Lower leg skin (tissue), 4 donors: ENCODE measurements around the gene IL20RA. TPM values are rescaled to one million over a fixed set of nuclear protein-coding genes. Genes with fewer than 3 reads are reported as not detected.
A peak's percentile ranks its signal among the peaks of the same experiment; 100 is the strongest.

ENCODE experiments used
- DNase-seq, 2 donors: peaks; one replicate each; pipeline ENCODE4 v3.0.0-alpha.2; 2019; ENCODE audit warnings: low spot score in 2 of 2
- H3K4me3 ChIP-seq: fragments of 200-600 bp; sonication (generic); 2 replicates; pipeline ENCODE4 v1.5.1; 2017; ENCODE audit warnings: mild to moderate bottlenecking, low read depth; ENCODE audit not compliant: poor library complexity, severe bottlenecking
- POLR2A ChIP-seq, 2 donors: fragments of 450-650 bp; IDR thresholded peaks; one replicate each; pipeline ENCODE4 v1.6.1; 2016 to 2017; ENCODE audit warnings: antibody characterized with exemption in 2 of 2, mild to moderate bottlenecking in 1 of 2, moderate library complexity in 1 of 2
- WGBS, 2 donors: methylation state at CpG; one replicate each; pipeline ENCODE4 v1.1.5; 2018; 5-methylcytosine and 5-hydroxymethylcytosine counted together
- intact Hi-C: fragments of 100-400 bp; cut with DNase I; formaldehyde crosslinking; loops from one replicate; pipeline ENCODE4 v1.15.0; 2023; ENCODE audit warnings: low total_unique reads
- total RNA-seq, 4 donors: library from RNA; depleted of rRNA; stranded (reverse); fragments of >200 nt; gene quantifications; one replicate each; pipeline ENCODE4 v1.1.0, GENCODE V29; 2016
- TF ChIP-seq, protein P1 (sequence below), 3 donors: fragments of 450-650 bp; IDR thresholded peaks; one replicate each; pipeline ENCODE4 v1.5.1; 2016; ENCODE audit warnings: antibody characterized with exemption in 3 of 3, mild to moderate bottlenecking in 3 of 3, moderate library complexity in 2 of 3

Gene IL20RA
- total RNA-seq, 4 donors from 2014 or later, result 70.4 to 199 (median 146) TPM

DNA sequence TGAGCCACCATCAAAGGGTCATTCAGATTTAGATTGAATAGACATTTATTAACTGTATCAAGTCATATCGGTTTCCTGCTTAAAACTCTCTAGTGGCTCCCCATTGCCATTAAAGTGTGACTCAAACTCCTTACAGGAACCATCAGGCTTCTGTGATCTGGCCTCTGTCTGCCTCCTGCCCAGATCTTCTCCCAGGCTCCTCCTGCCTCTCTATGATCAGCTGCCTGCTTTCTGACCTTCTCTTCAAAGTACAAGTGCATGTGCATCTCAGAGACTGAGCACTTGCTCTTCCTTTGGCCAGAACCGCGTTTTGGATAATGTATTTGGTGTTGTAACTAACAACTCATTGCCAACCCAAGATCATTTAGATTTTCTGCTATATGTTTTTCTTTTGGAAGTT is 52.7 kb downstream of the IL20RA start:
- intact Hi-C loops, result no loop called here
- DNase-seq, result no peak
- no peak for TF ChIP-seq POLR2A (IDR thresholded peaks at IDR 0.05)
- TF ChIP-seq, protein P1, sequence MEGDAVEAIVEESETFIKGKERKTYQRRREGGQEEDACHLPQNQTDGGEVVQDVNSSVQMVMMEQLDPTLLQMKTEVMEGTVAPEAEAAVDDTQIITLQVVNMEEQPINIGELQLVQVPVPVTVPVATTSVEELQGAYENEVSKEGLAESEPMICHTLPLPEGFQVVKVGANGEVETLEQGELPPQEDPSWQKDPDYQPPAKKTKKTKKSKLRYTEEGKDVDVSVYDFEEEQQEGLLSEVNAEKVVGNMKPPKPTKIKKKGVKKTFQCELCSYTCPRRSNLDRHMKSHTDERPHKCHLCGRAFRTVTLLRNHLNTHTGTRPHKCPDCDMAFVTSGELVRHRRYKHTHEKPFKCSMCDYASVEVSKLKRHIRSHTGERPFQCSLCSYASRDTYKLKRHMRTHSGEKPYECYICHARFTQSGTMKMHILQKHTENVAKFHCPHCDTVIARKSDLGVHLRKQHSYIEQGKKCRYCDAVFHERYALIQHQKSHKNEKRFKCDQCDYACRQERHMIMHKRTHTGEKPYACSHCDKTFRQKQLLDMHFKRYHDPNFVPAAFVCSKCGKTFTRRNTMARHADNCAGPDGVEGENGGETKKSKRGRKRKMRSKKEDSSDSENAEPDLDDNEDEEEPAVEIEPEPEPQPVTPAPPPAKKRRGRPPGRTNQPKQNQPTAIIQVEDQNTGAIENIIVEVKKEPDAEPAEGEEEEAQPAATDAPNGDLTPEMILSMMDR (IDR thresholded peaks at IDR 0.05), result no peak
- 44% methylated on average over 3 of the region's 3 CpGs for WGBS, 2 donors
- H3K4me3 ChIP-seq, result no peak overlapping the region

DNA sequence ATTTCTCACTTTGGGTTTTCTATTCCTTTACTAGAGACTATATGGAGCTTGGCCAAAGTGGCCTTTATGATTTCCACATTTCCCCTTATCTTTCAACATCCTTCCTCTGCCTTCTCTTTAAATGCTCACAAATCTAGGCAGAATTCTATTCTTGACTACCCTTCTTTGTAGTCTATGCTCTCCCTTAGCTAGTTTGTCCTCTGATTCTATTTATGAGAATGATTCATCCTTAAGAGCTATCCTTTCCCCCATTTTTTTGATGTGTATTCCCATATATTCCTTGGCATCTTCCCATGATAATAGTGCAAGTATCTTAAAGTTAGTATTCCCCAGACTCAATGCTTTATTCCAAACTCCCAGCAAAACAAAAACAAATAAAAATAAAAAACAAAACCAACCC is 53.1 kb downstream of the IL20RA start:
- DNase-seq, result no peak
- TF ChIP-seq POLR2A (IDR thresholded peaks at IDR 0.05), result no peak
- TF ChIP-seq, protein P1 (IDR thresholded peaks at IDR 0.05), result no peak
- H3K4me3 ChIP-seq, result no peak overlapping the region
- intact Hi-C loops, result no loop called here

DNA sequence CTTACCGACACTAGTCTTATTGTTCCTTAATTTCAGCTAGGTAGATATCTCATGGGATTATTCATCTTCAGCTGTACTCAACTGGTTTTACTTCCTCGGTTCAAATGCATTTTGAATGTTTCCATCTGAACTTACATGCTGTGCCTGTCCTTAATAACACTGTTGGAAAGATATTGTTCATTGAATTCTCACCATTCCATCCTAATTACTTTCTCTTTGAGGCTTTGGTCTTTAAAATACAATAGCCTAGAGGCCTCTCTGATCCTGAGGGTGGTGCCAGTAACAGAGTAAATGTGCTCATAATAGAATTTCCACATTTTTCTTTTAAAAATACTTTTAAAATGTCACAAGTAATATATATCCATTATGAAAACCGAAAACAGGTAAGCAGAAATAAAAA is 54.0 kb downstream of the IL20RA start:
- H3K4me3 ChIP-seq, result no peak overlapping the region
- no peak for DNase-seq
- intact Hi-C loops, result no loop called here
- 54 to 56% methylated on average over 3 of the region's 3 CpGs for WGBS, 2 donors
- no peak for TF ChIP-seq POLR2A (IDR thresholded peaks at IDR 0.05)
- TF ChIP-seq, protein P1 (IDR thresholded peaks at IDR 0.05), result no peak

DNA sequence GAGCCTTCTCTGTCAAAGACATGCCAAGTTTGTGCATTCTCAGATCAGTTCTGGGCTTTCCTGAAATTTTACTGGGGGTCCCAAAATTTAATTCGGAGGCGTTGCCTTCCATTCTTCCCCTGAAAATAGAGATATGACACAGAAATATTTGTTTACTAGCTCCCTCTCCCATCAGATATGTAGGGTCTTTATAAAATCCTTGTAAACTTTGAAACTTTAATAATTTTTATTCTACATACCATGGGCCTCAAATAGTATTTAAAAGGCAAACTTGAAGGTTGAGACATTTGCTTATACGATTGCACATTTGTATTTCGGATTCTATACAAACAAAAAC is 54.6 kb downstream of the IL20RA start:
- intact Hi-C loops, result no loop called here
- TF ChIP-seq, protein P1 (IDR thresholded peaks at IDR 0.05), result no peak
- TF ChIP-seq POLR2A (IDR thresholded peaks at IDR 0.05), result no peak
- DNase-seq, result no peak
- no peak overlapping the region for H3K4me3 ChIP-seq
- WGBS, 2 donors, result 19 to 20% methylated on average over 4 of the region's 4 CpGs

DNA sequence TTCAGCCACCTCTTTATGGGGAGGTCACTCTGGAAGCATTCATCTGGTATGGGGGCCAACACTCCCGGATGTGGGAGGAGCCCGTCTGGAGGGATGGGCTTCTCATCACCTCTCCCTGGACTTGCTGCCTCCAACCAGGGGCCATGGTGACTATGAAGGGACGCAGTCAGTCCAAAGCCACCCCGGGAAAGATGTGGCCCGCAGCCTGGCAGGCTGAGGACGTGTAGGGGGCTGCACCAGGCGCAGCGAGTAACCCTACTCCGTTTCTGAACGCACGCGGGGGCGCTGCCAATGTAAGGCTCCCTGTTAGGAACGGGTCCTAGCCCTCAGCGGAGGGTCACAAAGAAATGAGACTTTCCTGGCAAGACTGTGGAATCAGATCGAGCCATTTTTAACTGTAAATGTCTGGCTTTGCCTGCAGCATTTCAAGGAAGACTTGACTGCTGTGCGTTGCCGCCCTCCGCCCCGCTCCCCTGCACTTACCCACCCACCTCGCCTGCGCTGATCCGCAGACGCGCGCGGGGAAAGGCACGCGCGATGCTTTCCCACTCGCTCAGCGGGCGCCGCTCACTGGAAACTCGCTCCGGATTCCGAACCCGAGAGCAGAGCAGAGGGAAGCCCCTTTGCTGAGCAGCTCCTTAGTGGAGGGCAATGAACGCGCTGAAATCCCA is 55.1 kb downstream of the IL20RA start:
- DNase-seq, result no peak
- 1% methylated on average over 40 of the region's 40 CpGs for WGBS, 2 donors
- peak overlapping the region; percentile 10 for H3K4me3 ChIP-seq
- intact Hi-C loops, result no loop called here
- TF ChIP-seq, protein P1 (IDR thresholded peaks at IDR 0.05), result no peak
- TF ChIP-seq POLR2A (IDR thresholded peaks at IDR 0.05), result no peak

DNA sequence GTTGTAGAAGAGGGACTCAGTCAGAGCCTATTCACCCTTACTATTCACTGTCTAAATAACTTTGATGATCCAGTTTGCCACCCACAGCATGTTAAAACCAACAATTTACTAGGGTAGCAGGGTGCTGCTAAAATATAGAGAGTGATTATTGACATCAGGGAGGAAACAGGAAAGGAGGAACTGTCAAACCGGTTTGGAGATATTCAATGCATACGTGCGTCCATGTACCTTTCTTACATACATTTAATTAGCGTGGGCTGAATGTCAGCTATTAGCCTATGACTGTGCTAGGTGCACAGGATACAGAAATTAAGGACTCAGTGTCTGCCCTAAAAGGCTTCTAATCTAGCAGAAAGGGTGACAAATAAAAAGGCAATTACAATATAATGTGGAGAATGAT is 57.2 kb downstream of the IL20RA start:
- TF ChIP-seq, protein P1 (IDR thresholded peaks at IDR 0.05), result no peak
- TF ChIP-seq POLR2A (IDR thresholded peaks at IDR 0.05), result no peak
- no peak overlapping the region for H3K4me3 ChIP-seq
- intact Hi-C loops, result no loop called here
- WGBS, 2 donors, result 31 to 46% methylated on average over 4 of the region's 4 CpGs
- no peak for DNase-seq
